Caco-2 (cell line): ENCODE measurements around the gene EPHA1. TPM values are rescaled to one million over a fixed set of nuclear protein-coding genes. Genes with fewer than 3 reads are reported as not detected.

Source experiments
- BruUV-seq: library from RNA; stranded (reverse); fragments of 400-500 nt; replicated peaks from 2 replicates; lab custom pipeline; 2021; lab: Mats Ljungman, UMichigan
- CTCF ChIA-PET: fragments of 300-600 bp; sonication (Branson Sonifier 250); formaldehyde crosslinking; loops from one replicate; lab custom pipeline; 2022; ENCODE audit warnings: antibody characterized with exemption; lab: Charles Lee
- POLR2A ChIA-PET: fragments of 300-600 bp; sonication (Branson Sonifier 250); formaldehyde crosslinking; loops from one replicate; lab custom pipeline; 2022; ENCODE audit warnings: antibody characterized with exemption; lab: Charles Lee
- DNase-seq, 2 experiments: peaks; one replicate each; pipeline versions ENCODE4 v3.0.0 to v3.0.0-alpha.2; 2020 to 2022
- H3K27me3 ChIP-seq: replicated peaks from 2 replicates; pipeline ENCODE4 v1.6.0; 2011; ENCODE audit warnings: low read length; ENCODE audit not compliant: control insufficient read depth, insufficient read depth
- H3K36me3 ChIP-seq: 2 replicates; pipeline ENCODE4 v1.5.1; 2011; ENCODE audit warnings: low read length; ENCODE audit not compliant: control insufficient read depth, insufficient read depth
- H3K4me1 ChIP-seq: fragments of 250-450 bp; sonication (Bioruptor Pico); 2 replicates; pipeline ENCODE4 v1.5.1; 2020; ENCODE audit warnings: mild to moderate bottlenecking
- H3K4me3 ChIP-seq: 2 replicates; pipeline ENCODE4 v1.5.1; 2011; ENCODE audit warnings: low read depth, mild to moderate bottlenecking, control low read depth, low read length
- H3K9me3 ChIP-seq: fragments of 250-450 bp; sonication (Bioruptor Pico); 2 replicates; pipeline ENCODE4 v1.5.1; 2020; ENCODE audit warnings: mild to moderate bottlenecking, moderate library complexity
- H3K27ac Mint-ChIP-seq: one replicate; pipeline ENCODE4 v1.8.0; 2022; ENCODE audit warnings: mixed read lengths; ENCODE audit not compliant: unreplicated experiment
- H3K27me3 Mint-ChIP-seq: one replicate; pipeline ENCODE4 v1.8.0; 2022; ENCODE audit warnings: mixed read lengths; ENCODE audit not compliant: insufficient read depth, unreplicated experiment
- H3K36me3 Mint-ChIP-seq: one replicate; pipeline ENCODE4 v1.8.0; 2022; ENCODE audit warnings: mild to moderate bottlenecking, mixed read lengths; ENCODE audit not compliant: insufficient read depth, unreplicated experiment
- H3K4me1 Mint-ChIP-seq: one replicate; pipeline ENCODE4 v1.8.0; 2022; ENCODE audit warnings: low read depth, mixed read lengths; ENCODE audit not compliant: unreplicated experiment
- H3K4me3 Mint-ChIP-seq: one replicate; pipeline ENCODE4 v1.8.0; 2022; ENCODE audit warnings: mild to moderate bottlenecking, moderate library complexity, mixed read lengths; ENCODE audit not compliant: unreplicated experiment
- H3K9me3 Mint-ChIP-seq: one replicate; pipeline ENCODE4 v1.8.0; 2022; ENCODE audit warnings: mixed read lengths; ENCODE audit not compliant: unreplicated experiment
- CTCF ChIP-seq, 2 experiments: fragments of 200-600 bp in 1 of 2; IDR thresholded peaks; 1 replicate in 1 of 2; 2 replicates in 1 of 2; pipeline versions ENCODE4 v1.5.1 to v1.8.0; 2011 to 2022; ENCODE audit warnings: antibody characterized with exemption in 1 of 2, control low read depth in 1 of 2, inconsistent platforms in 1 of 2, low read depth in 1 of 2, low read length in 1 of 2, mild to moderate bottlenecking in 1 of 2, moderate library complexity in 1 of 2; ENCODE audit not compliant: insufficient read depth in 1 of 2, severe bottlenecking in 1 of 2, unreplicated experiment in 1 of 2
- intact Hi-C: fragments of 100-400 bp; cut with micrococcal nuclease; formaldehyde crosslinking; loops from one replicate; pipeline ENCODE4 v1.10.0; 2022; ENCODE audit not compliant: unreplicated experiment
- total RNA-seq: library from RNA; stranded (reverse); gene quantifications from 2 replicates; pipeline ENCODE4 v1.2.3, GENCODE V29; 2022

Gene EPHA1
- total RNA-seq, 1 experiment from 2014 or later: 66.6 TPM

DNA sequence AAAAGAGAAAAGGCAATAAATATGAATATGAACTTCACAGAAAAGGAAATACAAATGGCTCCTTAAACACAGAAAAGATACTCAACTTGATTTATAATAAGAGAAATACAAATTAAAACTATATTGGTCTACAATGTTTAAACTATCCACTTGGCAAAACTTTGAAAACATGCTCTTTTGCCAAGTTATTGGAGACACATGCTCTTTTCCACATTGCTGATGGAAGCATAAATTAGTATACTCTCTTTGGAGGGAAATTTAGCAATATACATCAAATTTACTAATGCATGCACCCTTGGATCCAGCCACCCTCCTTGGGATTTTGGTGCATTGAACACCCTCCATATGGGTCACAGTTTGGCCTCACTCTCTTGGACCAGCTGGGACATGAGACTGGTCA is 42.5 kb upstream of the EPHA1 start:
- no peaks in the 10 kb centered on the region for H3K36me3 Mint-ChIP-seq
- CTCF ChIA-PET: no interaction called here
- intact Hi-C loops: no loop called here

DNA sequence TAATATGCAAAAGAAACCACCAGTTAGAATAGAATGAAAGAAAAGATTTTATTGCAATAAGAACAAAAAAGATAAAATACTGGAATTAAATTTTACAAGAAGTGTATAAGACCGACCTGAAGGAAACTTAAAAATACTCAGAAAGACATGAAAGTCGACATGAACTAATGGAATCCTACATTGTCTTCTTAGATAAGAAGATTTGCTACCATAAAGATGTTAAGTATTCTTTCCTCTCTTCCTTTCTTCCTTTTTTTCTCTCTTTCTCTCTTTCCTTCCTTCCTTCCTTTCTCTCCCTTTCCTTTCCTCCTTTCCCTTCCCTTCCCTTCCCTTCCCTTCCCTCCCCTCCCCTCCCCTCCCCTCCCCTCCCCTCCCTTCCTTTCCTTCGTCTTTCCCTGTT is 41.1 kb upstream of the EPHA1 start:
- no peak overlapping the region for H3K4me3 ChIP-seq
- H3K9me3 ChIP-seq: no peaks in the 10 kb centered on the region
- H3K4me1 ChIP-seq: 0 out of 2 replicates have a peak, but pooled peaks cover 9% of the 10 kb centered on the region
- H3K27me3 ChIP-seq: no peaks in the 10 kb centered on the region
- no TSS peak for BruUV-seq
- no peak overlapping the region for H3K27ac Mint-ChIP-seq
- POLR2A ChIA-PET: no interaction called here
- no peaks in the 10 kb centered on the region for H3K36me3 Mint-ChIP-seq
- H3K4me1 Mint-ChIP-seq: no peaks in the 10 kb centered on the region
- TF ChIP-seq CTCF (IDR thresholded peaks at IDR 0.05; ENCODE audit: insufficient read depth in 1 of 2, low read depth in 1 of 2, low read length in 1 of 2, severe bottlenecking in 1 of 2, unreplicated experiment in 1 of 2): no peak
- intact Hi-C loops: no loop called here
- H3K27me3 Mint-ChIP-seq: no peaks in the 10 kb centered on the region
- no peaks in the 10 kb centered on the region for H3K36me3 ChIP-seq
- CTCF ChIA-PET: no interaction called here
- H3K4me3 Mint-ChIP-seq: no peak overlapping the region
- DNase-seq: no peak
- no peaks in the 10 kb centered on the region for H3K9me3 Mint-ChIP-seq

More for the DNA sequence above, 42.5 kb upstream of the EPHA1 start:
- Histone ChIP-seq H3K27me3 (no peaks in the 10 kb centered on the region), H3K4me1 (0 out of 2 replicates have a peak, but pooled peaks cover 9% of the 10 kb centered on the region), H3K9me3 (no peaks in the 10 kb centered on the region), H3K4me3 (no peak overlapping the region), H3K36me3 (no peaks in the 10 kb centered on the region)
- no peaks in the 10 kb centered on the region for H3K27me3 Mint-ChIP-seq
- no peaks in the 10 kb centered on the region for H3K4me1 Mint-ChIP-seq
- DNase-seq: no peak
- POLR2A ChIA-PET: no interaction called here
- H3K4me3 Mint-ChIP-seq: no peak overlapping the region
- H3K9me3 Mint-ChIP-seq: no peaks in the 10 kb centered on the region
- H3K27ac Mint-ChIP-seq: no peak overlapping the region
- TF ChIP-seq CTCF (IDR thresholded peaks at IDR 0.05; ENCODE audit: insufficient read depth in 1 of 2, low read depth in 1 of 2, low read length in 1 of 2, severe bottlenecking in 1 of 2, unreplicated experiment in 1 of 2): no peak
- no TSS peak for BruUV-seq

- no peaks in the 10 kb centered on the region for H3K9me3 Mint-ChIP-seq
- TF ChIP-seq CTCF (IDR thresholded peaks at IDR 0.05; ENCODE audit: insufficient read depth in 1 of 2, low read depth in 1 of 2, low read length in 1 of 2, severe bottlenecking in 1 of 2, unreplicated experiment in 1 of 2): no peak
- no peak overlapping the region for H3K4me3 Mint-ChIP-seq
- DNase-seq: no peak
- Histone ChIP-seq H3K4me1 (no peaks in the 10 kb centered on the region), H3K4me3 (no peak overlapping the region), H3K9me3 (no peaks in the 10 kb centered on the region), H3K27me3 (no peaks in the 10 kb centered on the region), H3K36me3 (no peaks in the 10 kb centered on the region)
- no peaks in the 10 kb centered on the region for H3K36me3 Mint-ChIP-seq
- no peak overlapping the region for H3K27ac Mint-ChIP-seq
- BruUV-seq: no TSS peak
- POLR2A ChIA-PET: no interaction called here
- no peaks in the 10 kb centered on the region for H3K27me3 Mint-ChIP-seq
- CTCF ChIA-PET: no interaction called here
- intact Hi-C loops: no loop called here
- H3K4me1 Mint-ChIP-seq: no peaks in the 10 kb centered on the region
Observed at GRCh38 chr7:143448429-143448828, 39.8 kb upstream of the EPHA1 start.
